NT2/D1 (cell line): ENCODE measurements around the gene GSN.

Experiments used
- SUZ12 ChIP-seq: IDR thresholded peaks from 2 replicates; pipeline ENCODE4 v1.6.1; 2011; ENCODE audit not compliant: insufficient read length, insufficient read depth; ENCODE audit errors: extremely low read depth
- YY1 ChIP-seq: IDR thresholded peaks from 2 replicates; pipeline ENCODE4 v1.6.1; 2011; ENCODE audit not compliant: insufficient read length, insufficient read depth
- ZNF274 ChIP-seq: IDR thresholded peaks from 2 replicates; pipeline ENCODE4 v1.6.1; 2011; ENCODE audit warnings: mild to moderate bottlenecking, low read depth, low read length

DNA sequence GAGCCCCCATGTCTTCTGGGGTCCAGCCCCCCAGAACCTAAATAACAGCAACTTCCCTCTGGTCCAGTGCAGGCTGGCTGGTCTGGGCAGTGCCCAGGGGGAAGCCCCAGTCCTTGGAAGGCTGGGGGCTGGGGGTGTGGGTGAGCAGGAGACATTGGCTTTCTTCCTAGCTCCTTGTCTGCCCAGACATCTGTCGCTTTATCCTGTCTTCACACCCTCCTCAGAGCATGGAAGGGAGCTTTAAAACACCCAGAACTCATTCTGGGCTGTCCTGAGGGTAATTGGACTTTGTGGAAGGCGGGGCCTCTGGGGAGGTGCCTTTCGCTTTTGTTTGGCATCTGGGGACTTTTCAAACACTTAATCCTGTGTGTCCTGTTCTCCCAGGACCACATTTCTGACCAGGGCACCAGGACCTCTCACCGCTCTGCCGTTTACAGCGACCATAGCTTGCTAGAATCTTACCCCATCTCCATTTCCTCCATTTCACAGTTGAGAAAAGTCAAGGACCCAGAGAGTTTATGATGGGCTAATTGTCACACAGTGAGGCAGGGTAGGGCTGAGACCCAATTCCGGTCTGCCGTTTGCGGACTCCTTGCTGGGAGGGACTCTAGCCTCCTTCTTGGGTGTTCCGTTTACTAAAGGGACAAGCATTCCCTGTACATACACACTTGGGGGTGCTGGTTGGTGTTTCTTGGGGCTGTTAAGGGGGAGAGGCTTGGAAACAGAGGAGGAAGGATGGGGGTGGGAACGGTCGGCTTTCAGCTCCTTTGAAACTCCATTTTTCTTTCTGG lies 1.1 kb downstream of the GSN start:
- no peak for TF ChIP-seq YY1
- no peak for TF ChIP-seq SUZ12
- no peak for TF ChIP-seq ZNF274
